NCI-H82 treated with DMSO at 0.1 percent for 48 hours (cell line): ENCODE results near the gene MGST2.
A peak's percentile ranks its signal among the peaks of the same experiment; 100 is the strongest.

Source experiments
- DNase-seq: peaks from one replicate; lab custom pipeline; 2025; ENCODE audit not compliant: unreplicated experiment; lab: John Stamatoyannopoulos, UW

MGST2 gene

GRCh38 chr4:139735381-139736273, 70.0 kb downstream of the MGST2 start:
- DNase-seq, result peak; percentile 12

DNA sequence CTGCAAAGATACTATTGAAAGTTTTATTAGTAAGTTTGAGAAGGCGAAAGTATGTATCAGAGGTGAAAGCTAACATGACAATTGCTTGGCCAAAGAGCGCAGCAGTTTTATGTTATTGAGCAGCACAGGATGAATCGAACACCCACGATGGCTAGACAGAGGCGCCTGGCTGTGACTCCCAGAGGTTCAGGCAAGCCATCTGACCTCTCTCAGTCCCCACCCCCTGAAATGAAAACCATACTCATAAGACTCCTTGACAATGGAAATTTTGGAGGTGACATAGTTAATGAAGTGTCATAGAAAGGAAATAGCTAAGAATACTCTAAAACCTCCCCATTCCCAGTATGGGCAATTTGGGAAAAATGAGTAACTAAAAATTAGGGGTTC, 70.6 kb downstream of the MGST2 start:
- no peak for DNase-seq

DNA sequence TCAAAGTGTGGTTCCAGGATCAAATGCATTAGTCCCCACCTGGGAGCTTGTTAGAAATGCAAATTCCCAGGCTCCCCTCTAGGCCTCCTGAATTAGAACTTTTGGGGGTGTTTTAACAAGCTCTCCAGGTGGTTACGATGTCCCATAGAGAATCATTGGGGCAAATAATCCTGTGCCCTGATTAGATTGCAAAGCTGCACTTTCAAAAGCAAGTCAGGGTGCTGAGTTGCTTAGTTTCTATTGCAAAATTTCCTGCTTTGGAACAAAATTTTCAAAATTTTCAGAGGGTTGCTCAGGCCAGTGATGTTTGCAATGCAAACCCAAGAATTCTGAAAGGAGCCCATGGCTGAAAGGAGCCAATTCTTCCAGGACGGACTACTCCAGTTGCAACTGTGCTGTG, 71.0 kb downstream of the MGST2 start:
- no peak for DNase-seq

DNA sequence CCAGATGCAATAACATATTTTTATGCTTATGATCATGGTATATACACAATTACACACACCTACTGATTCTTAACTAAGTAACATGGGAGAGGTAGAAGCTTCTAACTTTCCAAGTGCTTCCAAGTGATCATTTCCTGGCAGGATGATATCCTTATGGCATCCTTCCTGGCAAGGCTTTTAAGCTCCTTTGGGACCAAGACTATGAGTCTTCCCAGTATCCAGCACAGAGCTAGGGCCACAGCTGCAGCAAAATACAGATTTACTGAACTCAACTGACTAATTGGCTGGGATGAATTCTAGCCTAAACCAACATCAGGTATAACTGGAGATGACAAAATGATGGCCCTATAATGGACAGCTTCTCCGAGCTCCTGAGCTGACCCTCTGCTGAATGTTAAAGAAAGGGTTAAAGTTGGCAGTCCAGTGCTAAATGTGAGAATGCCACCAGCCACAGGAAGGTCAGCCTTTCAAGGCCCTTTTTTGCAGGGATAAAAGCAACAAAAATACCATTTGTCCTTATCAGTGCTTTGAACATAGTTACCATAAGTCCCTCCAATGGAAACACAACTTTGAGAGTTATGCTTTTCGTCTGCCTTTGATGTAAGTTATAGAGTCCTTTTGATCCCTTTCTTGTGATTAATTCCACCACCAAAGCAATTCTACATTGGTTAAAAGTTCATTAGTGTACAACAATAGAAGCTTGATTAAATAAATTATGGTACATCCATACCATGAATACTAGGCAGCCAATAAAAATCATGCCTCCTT, 73.4 kb downstream of the MGST2 start:
- DNase-seq, result peak; percentile 34

- DNase-seq, result no peak
These were observed 74.5 kb downstream of the MGST2 start for GRCh38 chr4:139740121-139740520.

- no peak for DNase-seq
These were observed 75.0 kb downstream of the MGST2 start for GRCh38 chr4:139740531-139741041.

DNA sequence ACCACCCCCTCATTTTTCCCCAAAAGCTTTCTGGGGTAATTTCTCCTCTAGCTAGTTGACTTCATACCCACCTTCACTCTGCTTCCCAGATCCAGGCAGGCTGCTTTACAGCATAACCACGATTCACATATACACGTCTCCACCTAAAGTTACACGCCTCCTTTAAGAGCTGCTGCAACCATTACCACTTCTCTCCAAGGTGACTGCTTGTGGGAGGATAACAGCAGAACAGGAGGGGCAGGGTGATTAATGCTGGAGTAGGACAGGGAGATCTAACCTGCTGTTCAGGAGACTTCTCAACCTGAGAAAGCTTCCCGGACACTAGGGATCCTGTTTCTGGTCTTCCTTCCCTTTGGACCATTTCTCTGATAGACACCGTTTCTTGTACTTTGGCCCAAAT, 77.4 kb downstream of the MGST2 start:
- no peak for DNase-seq

DNA sequence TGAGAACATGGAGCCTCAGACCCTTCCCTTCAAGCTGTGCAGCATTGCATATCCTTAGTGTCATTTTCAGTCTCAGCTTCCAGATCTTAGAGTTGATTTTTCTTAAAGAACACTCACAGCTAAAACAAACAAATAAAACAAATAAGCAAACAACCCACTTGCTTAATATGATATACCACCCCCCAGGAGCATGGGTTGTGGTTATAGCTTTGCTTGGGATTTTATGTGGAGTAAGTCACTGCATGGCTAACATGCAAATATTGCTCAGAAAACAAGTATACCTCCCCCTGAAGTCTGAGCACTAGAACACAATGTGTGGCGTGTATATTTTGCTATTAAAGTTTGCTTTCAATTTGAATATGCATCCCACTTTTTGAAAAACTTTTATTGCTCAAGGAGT, 78.6 kb downstream of the MGST2 start:
- no peak for DNase-seq

DNA sequence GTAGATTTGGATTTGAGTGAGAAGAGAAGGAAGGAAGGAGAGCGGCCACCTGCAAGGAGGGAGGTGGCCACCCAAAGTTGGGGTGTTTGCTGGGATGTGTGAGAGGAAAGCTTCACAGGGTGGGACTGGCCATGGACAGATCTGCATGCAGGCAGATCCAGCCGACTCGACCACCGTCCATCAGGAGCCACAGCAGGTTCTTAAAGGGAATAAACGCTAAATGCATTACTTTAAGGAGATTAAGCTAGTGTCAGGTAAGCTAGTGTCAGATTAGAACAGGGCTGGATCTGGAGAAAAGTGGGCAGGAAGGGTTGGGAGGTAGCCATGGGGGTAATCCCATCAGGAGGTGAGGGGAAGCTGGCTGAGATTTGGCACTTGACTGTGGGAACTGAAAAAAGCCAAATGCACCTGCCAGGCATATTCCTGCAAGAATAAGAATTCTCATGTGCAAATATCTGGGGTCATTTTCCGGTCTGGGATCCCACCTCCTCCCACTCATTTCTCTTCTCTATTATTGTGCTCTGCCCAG, 79.6 kb downstream of the MGST2 start:
- DNase-seq, result peak; percentile 98

DNA sequence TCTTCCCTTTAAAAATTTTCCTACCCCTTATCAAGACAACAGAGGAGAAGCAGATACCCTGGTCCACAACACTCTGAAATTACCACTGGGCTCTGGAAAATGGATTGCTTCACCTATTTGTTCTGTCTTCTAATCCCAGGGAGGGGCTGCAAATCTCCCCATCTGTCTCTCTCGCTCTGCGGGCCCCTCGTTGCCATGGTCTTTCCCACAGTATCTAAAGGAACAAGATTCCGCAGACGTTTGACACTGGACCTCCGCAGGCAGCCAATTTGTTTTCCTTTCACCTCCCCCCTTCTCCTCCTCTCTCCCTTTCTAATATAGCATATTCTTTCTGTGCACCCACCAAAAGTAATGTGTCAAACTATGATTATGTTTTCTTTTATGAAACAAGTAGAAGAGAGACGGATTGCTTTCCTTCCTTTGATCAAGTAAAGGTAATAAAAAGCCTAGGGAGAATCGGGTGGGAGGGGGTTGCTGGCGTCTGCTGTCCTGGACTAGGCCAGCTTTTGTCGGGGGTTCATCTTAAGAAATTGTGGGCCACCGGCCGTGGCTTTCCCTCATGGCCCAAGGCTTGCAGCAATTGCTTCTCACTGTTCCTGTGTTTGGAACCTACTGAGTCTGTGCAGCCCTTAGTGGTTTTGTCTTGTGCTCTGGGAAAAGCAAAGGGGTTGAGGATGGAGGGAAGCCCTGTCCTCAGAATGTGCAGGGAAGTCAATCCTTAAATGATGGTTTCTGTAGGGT, 81.0 kb downstream of the MGST2 start:
- peak; percentile 92 for DNase-seq

GRCh38 chr4:139749338-139749737, 83.7 kb downstream of the MGST2 start:
- no peak for DNase-seq

- no peak for DNase-seq
These were observed 84.3 kb downstream of the MGST2 start for GRCh38 chr4:139749835-139750498.

GRCh38 chr4:139753686-139754085, 88.1 kb downstream of the MGST2 start:
- DNase-seq, result no peak
